ENCODE data around the gene AMN. TPM values are rescaled to one million over a fixed set of nuclear protein-coding genes. Genes with fewer than 3 reads are reported as not detected.

Gene AMN
- total and polyA plus RNA-seq, 9 donors: 0.21 to 11.7 (median 0.56) TPM

DNA sequence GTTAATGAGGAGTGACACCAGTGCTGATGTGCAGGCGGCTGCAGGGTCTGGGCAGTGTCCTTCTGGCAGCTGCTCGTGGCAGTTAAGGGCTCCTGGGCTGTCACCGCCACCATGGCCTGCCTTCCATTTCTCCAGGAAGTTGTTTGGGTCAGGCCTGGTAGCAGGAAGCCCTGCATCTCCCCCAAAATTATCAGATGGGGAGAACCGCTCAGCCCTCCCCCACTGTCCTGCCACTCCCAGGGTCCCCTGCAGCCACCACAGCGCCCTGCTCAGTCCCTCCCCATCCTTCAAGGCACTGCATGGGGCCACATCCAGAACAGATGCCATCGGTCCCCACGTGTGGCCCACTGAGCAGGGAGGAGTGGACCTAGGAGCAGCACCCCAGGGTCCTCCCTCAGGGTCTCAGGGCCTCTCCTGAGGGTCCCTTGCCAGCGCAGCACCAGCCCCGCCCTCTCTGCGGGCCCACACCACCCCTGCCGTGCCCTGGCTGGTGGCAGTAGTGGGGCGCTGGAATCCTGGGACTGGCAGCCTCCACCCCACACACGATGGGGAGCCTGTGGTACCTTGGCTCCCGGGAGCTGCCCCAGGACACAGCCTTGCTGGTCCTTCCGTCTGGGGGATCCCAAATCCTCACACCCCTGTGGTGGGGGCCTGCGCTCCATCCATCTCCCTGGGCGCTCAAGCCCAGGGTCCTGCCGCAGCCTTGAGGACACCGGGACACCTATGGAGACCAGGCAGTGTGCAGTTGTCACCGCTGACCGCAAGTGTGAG, 10.3 kb upstream of the AMN start:
- Histone ChIP-seq H3K4me3 (ENCODE audit: low read length) (no peak overlapping the region), H3K27ac (ENCODE audit: low read length) (no peak overlapping the region), H3K27me3 (ENCODE audit: control insufficient read depth, insufficient read depth, low read length) (no peaks in the 10 kb centered on the region), H3K9me3 (replicated peaks; ENCODE audit: control insufficient read depth, low read depth, low read length) (no peaks in the 10 kb centered on the region), H3K36me3 (ENCODE audit: control insufficient read depth, insufficient read depth, low read length) (peaks cover 7% of the 10 kb centered on the region), H3K4me1 (ENCODE audit: control insufficient read depth, insufficient read depth, low read length) (no peaks in the 10 kb centered on the region)
- no peak for DNase-seq
- WGBS (ENCODE audit: insufficient coverage): 90% methylated on average over 15 of the region's 21 CpGs

GRCh38 chr14:102913341-102914211, 8.9 kb upstream of the AMN start:
- Histone ChIP-seq H3K9me3 (replicated peaks; ENCODE audit: control insufficient read depth, low read depth, low read length) (no peaks in the 10 kb centered on the region), H3K36me3 (ENCODE audit: control insufficient read depth, insufficient read depth, low read length) (no peaks in the 10 kb centered on the region), H3K4me3 (ENCODE audit: low read length) (no peak overlapping the region), H3K4me1 (ENCODE audit: control insufficient read depth, insufficient read depth, low read length) (no peaks in the 10 kb centered on the region), H3K27me3 (ENCODE audit: control insufficient read depth, insufficient read depth, low read length) (no peaks in the 10 kb centered on the region), H3K27ac (ENCODE audit: low read length) (no peak overlapping the region)
- 84% methylated on average over 24 of the region's 28 CpGs for WGBS (ENCODE audit: insufficient coverage)
- no peak for DNase-seq

DNA sequence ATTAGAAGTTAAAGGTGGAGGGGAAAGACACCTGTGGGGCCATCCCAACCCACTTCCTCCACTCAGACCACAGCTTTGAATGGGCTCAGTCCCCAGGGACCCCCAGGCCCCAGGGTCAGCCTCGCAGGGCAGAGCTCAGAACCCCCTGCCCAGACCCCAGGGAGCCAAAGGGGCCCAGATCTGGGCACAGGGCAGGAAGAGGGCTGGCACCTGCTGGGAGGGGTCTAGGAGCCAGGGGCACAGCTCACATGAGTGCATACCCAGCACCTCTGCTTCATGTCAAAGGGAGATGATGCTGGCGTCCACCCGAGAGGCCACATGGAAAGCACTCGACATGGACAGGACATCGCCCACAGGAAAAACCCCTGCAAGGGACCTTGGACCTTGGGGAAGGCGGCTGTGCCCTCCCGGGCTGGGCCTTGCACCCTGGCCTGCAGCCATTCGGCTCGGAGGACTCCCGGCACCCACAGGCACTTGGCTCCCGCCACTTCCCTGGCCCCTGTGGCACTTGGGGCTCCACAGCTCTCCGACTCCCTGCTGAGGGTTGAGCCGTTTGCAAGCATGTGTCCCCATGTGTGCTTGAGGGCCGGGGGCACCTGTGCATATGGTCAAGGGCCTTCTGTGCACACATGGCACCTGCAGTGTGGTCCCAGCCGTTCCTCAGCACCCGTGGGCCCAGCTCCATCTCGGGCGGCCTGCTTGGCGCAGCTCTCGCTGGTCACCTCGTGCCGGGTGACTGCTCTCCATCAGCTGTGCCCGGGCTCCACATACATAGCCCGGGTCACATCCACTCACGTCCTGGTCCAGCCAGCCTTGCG, 7.8 kb upstream of the AMN start:
- no peak for DNase-seq
- Histone ChIP-seq H3K27me3 (ENCODE audit: control insufficient read depth, insufficient read depth, low read length) (no peaks in the 10 kb centered on the region), H3K27ac (ENCODE audit: low read length) (no peak overlapping the region), H3K4me1 (ENCODE audit: control insufficient read depth, insufficient read depth, low read length) (no peaks in the 10 kb centered on the region), H3K4me3 (ENCODE audit: low read length) (no peak overlapping the region), H3K36me3 (ENCODE audit: control insufficient read depth, insufficient read depth, low read length) (no peaks in the 10 kb centered on the region), H3K9me3 (replicated peaks; ENCODE audit: control insufficient read depth, low read depth, low read length) (no peaks in the 10 kb centered on the region)
- WGBS (ENCODE audit: insufficient coverage): 87% methylated on average over 24 of the region's 26 CpGs

- Histone ChIP-seq H3K27ac (ENCODE audit: low read length) (no peak overlapping the region), H3K4me1 (ENCODE audit: control insufficient read depth, insufficient read depth, low read length) (no peaks in the 10 kb centered on the region), H3K4me3 (ENCODE audit: low read length) (no peak overlapping the region), H3K9me3 (replicated peaks; ENCODE audit: control insufficient read depth, low read depth, low read length) (no peaks in the 10 kb centered on the region), H3K36me3 (ENCODE audit: control insufficient read depth, insufficient read depth, low read length) (no peaks in the 10 kb centered on the region), H3K27me3 (ENCODE audit: control insufficient read depth, insufficient read depth, low read length) (no peaks in the 10 kb centered on the region)
- 88% methylated on average over 12 of the region's 19 CpGs for WGBS (ENCODE audit: insufficient coverage)
- DNase-seq: no peak
Observed at GRCh38 chr14:102915292-102916110, 7.0 kb upstream of the AMN start.

DNA sequence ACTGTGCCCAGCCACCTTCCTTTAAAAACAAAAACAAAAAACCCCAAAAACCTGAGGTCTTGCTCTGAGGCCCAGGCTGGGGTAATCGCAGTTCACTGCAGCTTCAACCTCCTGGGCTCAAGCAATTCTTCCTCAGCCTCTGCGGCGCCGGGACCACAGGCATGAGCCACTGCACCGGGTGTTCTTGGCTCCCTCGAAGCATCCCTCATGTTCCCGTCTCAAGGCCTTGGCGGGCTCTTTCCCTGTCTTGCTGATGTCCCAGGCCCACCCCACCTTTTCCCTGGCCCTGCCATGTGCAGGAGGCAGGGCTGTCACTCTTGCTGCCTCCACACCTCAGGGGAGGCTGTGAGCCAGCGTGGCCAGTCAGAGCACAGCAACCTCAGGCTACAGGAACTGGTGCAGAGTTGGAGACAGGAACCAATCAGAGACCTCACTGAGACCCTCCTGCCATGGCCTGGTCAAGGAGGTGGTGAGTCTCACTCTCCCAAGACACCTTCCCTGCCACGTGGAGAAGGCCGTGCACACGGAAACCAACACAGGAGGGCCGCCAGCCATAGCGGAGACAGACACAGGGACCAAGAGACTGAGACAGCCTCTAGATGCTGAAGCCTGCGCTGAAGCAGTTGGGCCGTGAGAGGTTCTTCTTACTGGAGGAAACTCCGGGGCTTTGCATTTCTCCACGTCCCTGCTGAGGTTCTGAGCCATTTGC, 6.0 kb upstream of the AMN start:
- WGBS (ENCODE audit: insufficient coverage): 72% methylated on average over 17 of the region's 18 CpGs

DNA sequence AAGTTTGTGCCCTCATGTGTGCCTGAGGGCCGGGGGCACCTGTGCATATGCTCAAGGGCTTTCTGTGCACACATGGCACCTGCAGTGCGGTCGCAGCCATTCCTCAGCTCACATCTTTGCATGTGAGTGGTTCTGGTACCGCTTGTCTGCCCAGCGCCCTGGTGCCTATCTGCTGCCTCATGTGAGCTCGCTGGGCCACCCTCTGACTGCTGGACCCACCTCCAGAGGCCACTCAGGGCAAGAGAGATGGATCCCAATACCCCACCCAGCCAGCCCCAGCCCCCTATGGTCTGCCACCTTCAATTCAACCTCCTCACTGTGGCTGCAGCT, 5.4 kb upstream of the AMN start:
- Histone ChIP-seq H3K4me3 (ENCODE audit: low read length) (no peak overlapping the region), H3K36me3 (ENCODE audit: control insufficient read depth, insufficient read depth, low read length) (no peaks in the 10 kb centered on the region), H3K27me3 (ENCODE audit: control insufficient read depth, insufficient read depth, low read length) (peaks cover 7% of the 10 kb centered on the region), H3K9me3 (replicated peaks; ENCODE audit: control insufficient read depth, low read depth, low read length) (peaks cover 3% of the 10 kb centered on the region), H3K4me1 (ENCODE audit: control insufficient read depth, insufficient read depth, low read length) (no peaks in the 10 kb centered on the region), H3K27ac (ENCODE audit: low read length) (no peak overlapping the region)
- WGBS (ENCODE audit: insufficient coverage): 92% methylated on average over 6 of the region's 6 CpGs
- no peak for DNase-seq

More for the DNA sequence above, 6.0 kb upstream of the AMN start:
- Histone ChIP-seq H3K27me3 (ENCODE audit: control insufficient read depth, insufficient read depth, low read length) (peaks cover 2% of the 10 kb centered on the region), H3K4me3 (ENCODE audit: low read length) (no peak overlapping the region), H3K4me1 (ENCODE audit: control insufficient read depth, insufficient read depth, low read length) (no peaks in the 10 kb centered on the region), H3K9me3 (replicated peaks; ENCODE audit: control insufficient read depth, low read depth, low read length) (peaks cover 3% of the 10 kb centered on the region), H3K27ac (ENCODE audit: low read length) (no peak overlapping the region), H3K36me3 (ENCODE audit: control insufficient read depth, insufficient read depth, low read length) (no peaks in the 10 kb centered on the region)
- no peak for DNase-seq

- no peak overlapping the region for H3K4me3 ChIP-seq (ENCODE audit: low read length)
- peaks cover 1% of the 10 kb centered on the region for H3K4me1 ChIP-seq (ENCODE audit: control insufficient read depth, insufficient read depth, low read length)
- WGBS (ENCODE audit: insufficient coverage): 26% methylated on average over 10 of the region's 12 CpGs
- no peak for DNase-seq
- no peaks in the 10 kb centered on the region for H3K36me3 ChIP-seq (ENCODE audit: control insufficient read depth, insufficient read depth, low read length)
- H3K27me3 ChIP-seq (ENCODE audit: control insufficient read depth, insufficient read depth, low read length): peaks cover 14% of the 10 kb centered on the region
- peaks cover 3% of the 10 kb centered on the region for H3K9me3 ChIP-seq (replicated peaks; ENCODE audit: control insufficient read depth, low read depth, low read length)
- no peak overlapping the region for H3K27ac ChIP-seq (ENCODE audit: low read length)
Observed at GRCh38 chr14:102917469-102918211, 4.8 kb upstream of the AMN start.

DNA sequence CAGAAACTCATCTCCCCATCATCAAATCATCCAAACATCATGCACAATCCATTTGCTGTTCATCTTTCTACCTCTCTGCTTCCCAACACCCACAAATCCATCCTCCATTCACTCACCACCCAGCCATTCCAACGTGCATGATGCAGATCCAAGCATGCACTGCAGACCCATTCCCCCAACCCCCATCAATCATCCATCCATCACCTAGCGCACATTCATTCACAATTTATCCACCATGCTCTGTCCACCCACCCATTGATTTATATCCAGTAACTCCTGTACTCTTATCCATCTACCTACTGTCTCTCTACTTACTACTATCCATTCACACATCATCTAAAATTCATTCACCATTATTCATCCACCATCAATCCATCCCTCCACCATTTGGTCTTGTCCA, 4.0 kb upstream of the AMN start:
- H3K36me3 ChIP-seq (ENCODE audit: control insufficient read depth, insufficient read depth, low read length): no peaks in the 10 kb centered on the region
- peaks cover 3% of the 10 kb centered on the region for H3K9me3 ChIP-seq (replicated peaks; ENCODE audit: control insufficient read depth, low read depth, low read length)
- H3K4me1 ChIP-seq (ENCODE audit: control insufficient read depth, insufficient read depth, low read length): peaks cover 9% of the 10 kb centered on the region
- no peak overlapping the region for H3K27ac ChIP-seq (ENCODE audit: low read length)
- DNase-seq: no peak
- H3K27me3 ChIP-seq (ENCODE audit: control insufficient read depth, insufficient read depth, low read length): peaks cover 22% of the 10 kb centered on the region
- 50% methylated on average over 2 of the region's 2 CpGs for WGBS (ENCODE audit: insufficient coverage)
- H3K4me3 ChIP-seq (ENCODE audit: low read length): no peak overlapping the region

All from muscle of leg (tissue), 11 donors.